Activated CD4-positive, alpha-beta T cell treated with anti-CD3 and anti-CD28 coated beads, Interleukin-2, amount 50 U/mL, for 1 hour (primary cell): ENCODE measurements around the gene IREB2.
"Not testable (repeated sequence)": the region's sequence is repeated elsewhere in the genome, so short reads cannot be mapped to it uniquely, and the experiment has no call there.

Source experiments
- DNase-seq: peaks from one replicate; pipeline ENCODE4 v3.0.0-alpha.2; 2020

Gene IREB2

GRCh38 chr15:78407608-78408354, 30.2 kb upstream of the IREB2 start:
- no peak for DNase-seq

- no peak for DNase-seq
These were observed 29.7 kb upstream of the IREB2 start for GRCh38 chr15:78408355-78408640.

GRCh38 chr15:78408961-78409360, 29.1 kb upstream of the IREB2 start:
- DNase-seq, result no peak

GRCh38 chr15:78411061-78411460, 27.0 kb upstream of the IREB2 start:
- DNase-seq, result no peak

- DNase-seq, result no peak
These were observed 23.3 kb upstream of the IREB2 start for GRCh38 chr15:78414621-78415250.

- DNase-seq, result no peak
These were observed 22.7 kb upstream of the IREB2 start for GRCh38 chr15:78415284-78415683.

GRCh38 chr15:78417754-78418630, 20.0 kb upstream of the IREB2 start:
- DNase-seq, result no peak

- no peak for DNase-seq
These were observed 19.3 kb upstream of the IREB2 start for GRCh38 chr15:78418686-78419085.

GRCh38 chr15:78419367-78419766, 18.6 kb upstream of the IREB2 start:
- DNase-seq, result no peak

- DNase-seq, result no peak
These were observed 17.8 kb upstream of the IREB2 start for GRCh38 chr15:78420220-78420619.

- no peak for DNase-seq
These were observed 17.2 kb upstream of the IREB2 start for GRCh38 chr15:78420766-78421165.

- DNase-seq, result no peak
These were observed 16.6 kb upstream of the IREB2 start for GRCh38 chr15:78421238-78421965.

- peak; percentile 63 for DNase-seq
These were observed 15.3 kb upstream of the IREB2 start for GRCh38 chr15:78422571-78423340.

GRCh38 chr15:78424673-78425072, 13.3 kb upstream of the IREB2 start:
- no peak for DNase-seq

- no peak for DNase-seq
These were observed 12.4 kb upstream of the IREB2 start for GRCh38 chr15:78425643-78426042.

- no peak for DNase-seq
These were observed 11.7 kb upstream of the IREB2 start for GRCh38 chr15:78426300-78426699.

GRCh38 chr15:78427953-78428352, 10.1 kb upstream of the IREB2 start:
- no peak for DNase-seq

GRCh38 chr15:78429477-78429876, 8.5 kb upstream of the IREB2 start:
- DNase-seq, result no peak

GRCh38 chr15:78431955-78432354, 6.1 kb upstream of the IREB2 start:
- no peak for DNase-seq

- no peak for DNase-seq
These were observed 5.4 kb upstream of the IREB2 start for GRCh38 chr15:78432664-78433063.

GRCh38 chr15:78434134-78434533, 3.9 kb upstream of the IREB2 start:
- no peak for DNase-seq

GRCh38 chr15:78434711-78435110, 3.3 kb upstream of the IREB2 start:
- DNase-seq, result not testable (repeated sequence)
